SK-N-SH (cell line): Measurements from ENCODE around the gene PLEKHA8. TPM values are rescaled to one million over a fixed set of nuclear protein-coding genes. Genes with fewer than 3 reads are reported as not detected.

Experiments used
- CTCF ChIA-PET: fragments of 300-600, 350-600 bp; formaldehyde crosslinking; extraction: SDS; loops from one replicate; lab custom pipeline; 2021; lab: Yijun Ruan, JAX
- POLR2A ChIA-PET: fragments of 350-600 bp; sonication (Branson Sonifier 250); formaldehyde crosslinking; extraction: SDS; loops from one replicate; lab custom pipeline; 2020; ENCODE audit warnings: antibody characterized with exemption, inconsistent platforms; lab: Yijun Ruan, JAX
- DNase-seq: peaks from one replicate; pipeline ENCODE4 v3.0.0; 2012
- H2AFZ ChIP-seq: fragments of 200-600 bp; sonication (generic); 2 replicates; pipeline ENCODE4 v1.8.1; 2016; ENCODE audit warnings: antibody characterized with exemption, mild to moderate bottlenecking, low read depth
- H3F3A ChIP-seq: fragments of 200-600 bp; sonication (generic); replicated peaks from 2 replicates; pipeline ENCODE3; 2016; ENCODE audit warnings: antibody characterized with exemption, mild to moderate bottlenecking; ENCODE audit not compliant: insufficient read depth
- H3K27ac ChIP-seq, 2 experiments: fragments of 200-500 bp in 1 of 2; fragments of 200-600 bp in 1 of 2; sonication (Bioruptor generic) in 1 of 2; sonication (generic), shearing (Covaris generic) in 1 of 2; 2 replicates each; pipeline versions ENCODE4 v1.5.1 to v1.6.1; 2014 to 2016; ENCODE audit warnings: low read depth in 2 of 2, inconsistent platforms in 1 of 2, low read length in 1 of 2, mild to moderate bottlenecking in 1 of 2, mixed read lengths in 1 of 2
- H3K27me3 ChIP-seq: fragments of 200-600 bp; sonication (generic), shearing (Covaris generic); 2 replicates; pipeline ENCODE4 v1.6.1; 2016; ENCODE audit warnings: mixed run types; ENCODE audit not compliant: insufficient read depth
- H3K36me3 ChIP-seq, 2 experiments: fragments of 200-500 bp in 1 of 2; fragments of 200-600 bp in 1 of 2; sonication (Bioruptor generic) in 1 of 2; sonication (generic) in 1 of 2; replicated peaks in 1 of 2; 2 replicates each; pipeline versions ENCODE3 to v1.5.1; 2014 to 2016; ENCODE audit warnings: low read length in 1 of 2, mild to moderate bottlenecking in 1 of 2; ENCODE audit not compliant: insufficient read depth in 2 of 2, control insufficient read depth in 1 of 2
- H3K4me1 ChIP-seq, 2 experiments: fragments of 200-500 bp in 1 of 2; fragments of 200-600 bp in 1 of 2; sonication (Bioruptor generic) in 1 of 2; sonication (generic), shearing (Covaris generic) in 1 of 2; 2 replicates each; pipeline versions ENCODE4 v1.5.1 to v1.6.1; 2014 to 2016; ENCODE audit warnings: low read depth in 1 of 2, low read length in 1 of 2, mixed run types in 1 of 2; ENCODE audit not compliant: insufficient read depth in 2 of 2, control insufficient read depth in 1 of 2
- H3K4me2 ChIP-seq: fragments of 200-600 bp; sonication (generic), shearing (Covaris generic); 2 replicates; pipeline ENCODE4 v1.6.1; 2017; ENCODE audit warnings: mixed run types
- H3K4me3 ChIP-seq, 2 experiments: fragments of 200-500 bp in 1 of 2; fragments of 200-600 bp in 1 of 2; sonication (Bioruptor generic) in 1 of 2; sonication (generic), shearing (Covaris generic) in 1 of 2; 2 replicates each; pipeline versions ENCODE4 v1.5.1 to v1.8.1; 2014 to 2016; ENCODE audit warnings: low read depth in 2 of 2, inconsistent platforms in 1 of 2, low read length in 1 of 2, mild to moderate bottlenecking in 1 of 2, mixed read lengths in 1 of 2, moderate library complexity in 1 of 2
- H3K79me2 ChIP-seq: fragments of 200-600 bp; sonication (generic); 2 replicates; pipeline ENCODE4 v1.8.1; 2017; ENCODE audit warnings: mild to moderate bottlenecking; ENCODE audit not compliant: insufficient read depth
- H3K9ac ChIP-seq: fragments of 200-600 bp; sonication (generic); 2 replicates; pipeline ENCODE4 v1.6.1; 2017; ENCODE audit warnings: mixed run types
- H3K9me2 ChIP-seq: fragments of 200-600 bp; sonication (generic); 2 replicates; pipeline ENCODE4 v1.6.1; 2017; ENCODE audit warnings: mixed run types
- H3K9me3 ChIP-seq: fragments of 200-600 bp; sonication (generic); 2 replicates; pipeline ENCODE4 v1.6.1; 2017; ENCODE audit warnings: mixed run types, mild to moderate bottlenecking, moderate library complexity
- H4K20me1 ChIP-seq: fragments of 200-600 bp; sonication (generic); 2 replicates; pipeline ENCODE4 v1.6.1; 2017; ENCODE audit warnings: mild to moderate bottlenecking, mixed run types; ENCODE audit not compliant: insufficient read depth
- ELF1 ChIP-seq: IDR thresholded peaks from 2 replicates; pipeline ENCODE4 v1.4.0; 2012
- EP300 ChIP-seq, 2 experiments: IDR thresholded peaks; 2 replicates each; pipeline versions ENCODE4 v1.4.0 to v1.6.1; 2012; ENCODE audit warnings: borderline replicate concordance in 1 of 2, low read depth in 1 of 2, low read length in 1 of 2
- EZH2phosphoT487 ChIP-seq: fragments of 200-600 bp; sonication (generic); IDR thresholded peaks from 2 replicates; pipeline ENCODE4 v1.6.1; 2017; ENCODE audit warnings: low read depth, mixed run types, mild to moderate bottlenecking, antibody characterized with exemption, moderate library complexity, borderline replicate concordance
- FOSL2 ChIP-seq: IDR thresholded peaks from 2 replicates; pipeline ENCODE4 v1.4.0; 2012; ENCODE audit warnings: low read depth, mild to moderate bottlenecking, moderate library complexity, borderline replicate concordance
- FOXJ3 ChIP-seq: sonication (generic); formaldehyde crosslinking; IDR thresholded peaks from 2 replicates; pipeline ENCODE4 v1.5.1; 2020; ENCODE audit warnings: mild to moderate bottlenecking, missing genetic modification reagents
- FOXM1 ChIP-seq: IDR thresholded peaks from 2 replicates; pipeline ENCODE4 v1.4.0; 2012; ENCODE audit warnings: low read depth, mild to moderate bottlenecking
- GABPA ChIP-seq: IDR thresholded peaks from 2 replicates; pipeline ENCODE4 v1.4.0; 2012; ENCODE audit warnings: low read depth, mild to moderate bottlenecking
- GATA2 ChIP-seq: sonication (generic); formaldehyde crosslinking; IDR thresholded peaks from 2 replicates; pipeline ENCODE4 v1.5.0; 2020; ENCODE audit warnings: mild to moderate bottlenecking, missing genetic modification reagents
- JUND ChIP-seq: IDR thresholded peaks from 2 replicates; pipeline ENCODE4 v1.4.0; 2012
- MEF2A ChIP-seq: IDR thresholded peaks from 2 replicates; pipeline ENCODE4 v1.4.0; 2012; ENCODE audit warnings: low read depth, borderline replicate concordance
- NFIC ChIP-seq: IDR thresholded peaks from 2 replicates; pipeline ENCODE4 v1.4.0; 2012; ENCODE audit warnings: borderline replicate concordance
- POLR2AphosphoS5 ChIP-seq: IDR thresholded peaks from 2 replicates; pipeline ENCODE4 v1.6.1; 2012; ENCODE audit warnings: low read depth, low read length
- RCOR1 ChIP-seq: fragments of 150-350 bp; IDR thresholded peaks from 2 replicates; pipeline ENCODE4 v1.6.1; 2017; ENCODE audit warnings: antibody characterized with exemption, low read length
- RFX5 ChIP-seq: IDR thresholded peaks from 2 replicates; pipeline ENCODE4 v1.6.1; 2012; ENCODE audit warnings: mild to moderate bottlenecking, improper control_type of control experiment, low read length
- RXRA ChIP-seq: IDR thresholded peaks from 2 replicates; pipeline ENCODE4 v1.4.0; 2012; ENCODE audit warnings: low read depth, mild to moderate bottlenecking, borderline replicate concordance
- SIN3A ChIP-seq: IDR thresholded peaks from 2 replicates; pipeline ENCODE4 v1.6.1; 2012; ENCODE audit warnings: low read depth, mild to moderate bottlenecking, low read length, moderate library complexity, borderline replicate concordance
- SMC3 ChIP-seq: IDR thresholded peaks from 2 replicates; pipeline ENCODE4 v1.6.1; 2012; ENCODE audit warnings: low read depth, low read length, improper control_type of control experiment
- TAF1 ChIP-seq: IDR thresholded peaks from 2 replicates; pipeline ENCODE4 v1.6.1; 2012; ENCODE audit warnings: low read depth, mild to moderate bottlenecking, low read length, moderate library complexity, borderline replicate concordance
- TCF12 ChIP-seq: IDR thresholded peaks from 2 replicates; pipeline ENCODE4 v1.4.0; 2012
- YY1 ChIP-seq: IDR thresholded peaks from 2 replicates; pipeline ENCODE4 v1.4.0; 2012; ENCODE audit warnings: low read depth, mild to moderate bottlenecking
- WGBS: methylation state at CpG from one replicate; pipeline ENCODE4 v1.1.6; 2017; ENCODE audit warnings: low lambda C conversion rate; 5-methylcytosine and 5-hydroxymethylcytosine counted together
- polyA plus RNA-seq, 3 experiments: library from polyadenylated mRNA; depleted of rRNA; stranded (reverse); fragments of >200 nt; gene quantifications; 2 replicates each; pipeline ENCODE4 v1.2.3, GENCODE V29; 2012
- TF ChIP-seq, protein P1 (sequence below): IDR thresholded peaks from 2 replicates; pipeline ENCODE4 v1.4.0; 2012; ENCODE audit warnings: low read depth
- TF ChIP-seq, protein P2 (sequence below): IDR thresholded peaks from 2 replicates; pipeline ENCODE4 v1.6.1; 2012; ENCODE audit warnings: mild to moderate bottlenecking, low read depth, low read length, moderate library complexity
- TF ChIP-seq, protein P3 (sequence below): fragments of 150-350 bp; IDR thresholded peaks from 2 replicates; pipeline ENCODE4 v1.6.1; 2016; ENCODE audit warnings: mild to moderate bottlenecking, low read depth, low read length
- TF ChIP-seq, protein P4 (sequence below): IDR thresholded peaks from 2 replicates; pipeline ENCODE4 v1.4.0; 2012; ENCODE audit warnings: low read depth, borderline replicate concordance
- TF ChIP-seq, protein P5 (sequence below): fragments of 200-600 bp; sonication (generic); IDR thresholded peaks from 2 replicates; pipeline ENCODE4 v1.6.1; 2017; ENCODE audit warnings: antibody characterized with exemption, mild to moderate bottlenecking, moderate library complexity
- TF ChIP-seq, protein P6 (sequence below): fragments of 150-350 bp; IDR thresholded peaks from 2 replicates; pipeline ENCODE4 v1.6.1; 2017; ENCODE audit warnings: antibody characterized with exemption, low read length, low read depth, borderline replicate concordance

The PLEKHA8 gene
- polyA plus RNA-seq, 1 of the 3 experiments (the other 2 are of a cell fraction): 4.9 TPM

DNA sequence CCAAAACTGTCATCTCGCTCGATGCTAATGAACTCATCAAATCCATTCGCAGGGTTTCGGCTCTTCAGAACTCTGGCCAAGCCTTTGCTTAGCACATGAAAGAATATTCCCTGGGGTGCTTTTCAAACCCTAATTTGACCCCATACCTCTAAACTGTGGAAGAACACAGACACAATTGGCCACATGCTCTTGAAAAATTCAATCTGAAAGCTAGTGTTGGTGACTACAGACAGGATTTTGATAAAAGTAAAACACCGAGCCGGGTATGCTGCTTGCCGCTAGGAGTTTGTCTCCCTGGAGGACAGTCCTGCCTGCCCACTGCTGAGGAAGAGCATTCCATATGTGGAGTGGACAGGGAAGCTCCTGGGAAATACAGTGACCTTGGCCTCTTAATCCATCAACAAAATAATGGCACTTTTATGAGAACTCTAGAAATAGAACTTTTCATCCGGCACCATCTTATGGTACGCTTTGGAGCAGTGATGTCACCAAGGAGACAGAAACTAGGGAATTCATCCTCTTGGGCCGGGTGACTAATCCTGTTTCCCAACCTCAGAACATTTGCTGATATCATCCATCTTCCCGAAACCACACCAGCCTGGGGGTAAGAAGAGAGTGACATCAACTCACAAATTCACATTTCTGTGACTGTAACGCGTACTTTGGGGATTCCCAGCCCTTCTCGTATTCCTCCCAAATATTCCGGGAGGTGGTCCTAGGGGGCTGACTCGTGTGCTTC, 140.8 kb downstream of the PLEKHA8 start:
- POLR2A ChIA-PET: no interaction called here
- no peak overlapping the region for H2AFZ ChIP-seq
- 67% methylated on average over 16 of the region's 16 CpGs for WGBS
- TF ChIP-seq FOXM1 (no peak), YY1 (no peak), EZH2phosphoT487 (no peak), POLR2AphosphoS5 (no peak), SMC3 (no peak), MEF2A (no peak), JUND (peak; percentile 75), RCOR1 (no peak), RXRA (no peak), NFIC (no peak), EP300 (IDR thresholded peaks at IDR 0.05; ENCODE audit: borderline replicate concordance in 1 of 2, low read depth in 1 of 2, low read length in 1 of 2) (peak in 1 of 2 experiments; percentile 13; a peak in 1 of 4 replicates), GABPA (no peak), TCF12 (peak; percentile 27), SIN3A (no peak), RFX5 (no peak), TAF1 (no peak), FOXJ3 (CRISPR knock-in tag) (no peak), ELF1 (no peak), GATA2 (CRISPR knock-in tag) (no peak), FOSL2 (peak; percentile 75)
- TF ChIP-seq, protein P1, sequence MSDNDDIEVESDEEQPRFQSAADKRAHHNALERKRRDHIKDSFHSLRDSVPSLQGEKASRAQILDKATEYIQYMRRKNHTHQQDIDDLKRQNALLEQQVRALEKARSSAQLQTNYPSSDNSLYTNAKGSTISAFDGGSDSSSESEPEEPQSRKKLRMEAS: no peak
- TF ChIP-seq, protein P2, sequence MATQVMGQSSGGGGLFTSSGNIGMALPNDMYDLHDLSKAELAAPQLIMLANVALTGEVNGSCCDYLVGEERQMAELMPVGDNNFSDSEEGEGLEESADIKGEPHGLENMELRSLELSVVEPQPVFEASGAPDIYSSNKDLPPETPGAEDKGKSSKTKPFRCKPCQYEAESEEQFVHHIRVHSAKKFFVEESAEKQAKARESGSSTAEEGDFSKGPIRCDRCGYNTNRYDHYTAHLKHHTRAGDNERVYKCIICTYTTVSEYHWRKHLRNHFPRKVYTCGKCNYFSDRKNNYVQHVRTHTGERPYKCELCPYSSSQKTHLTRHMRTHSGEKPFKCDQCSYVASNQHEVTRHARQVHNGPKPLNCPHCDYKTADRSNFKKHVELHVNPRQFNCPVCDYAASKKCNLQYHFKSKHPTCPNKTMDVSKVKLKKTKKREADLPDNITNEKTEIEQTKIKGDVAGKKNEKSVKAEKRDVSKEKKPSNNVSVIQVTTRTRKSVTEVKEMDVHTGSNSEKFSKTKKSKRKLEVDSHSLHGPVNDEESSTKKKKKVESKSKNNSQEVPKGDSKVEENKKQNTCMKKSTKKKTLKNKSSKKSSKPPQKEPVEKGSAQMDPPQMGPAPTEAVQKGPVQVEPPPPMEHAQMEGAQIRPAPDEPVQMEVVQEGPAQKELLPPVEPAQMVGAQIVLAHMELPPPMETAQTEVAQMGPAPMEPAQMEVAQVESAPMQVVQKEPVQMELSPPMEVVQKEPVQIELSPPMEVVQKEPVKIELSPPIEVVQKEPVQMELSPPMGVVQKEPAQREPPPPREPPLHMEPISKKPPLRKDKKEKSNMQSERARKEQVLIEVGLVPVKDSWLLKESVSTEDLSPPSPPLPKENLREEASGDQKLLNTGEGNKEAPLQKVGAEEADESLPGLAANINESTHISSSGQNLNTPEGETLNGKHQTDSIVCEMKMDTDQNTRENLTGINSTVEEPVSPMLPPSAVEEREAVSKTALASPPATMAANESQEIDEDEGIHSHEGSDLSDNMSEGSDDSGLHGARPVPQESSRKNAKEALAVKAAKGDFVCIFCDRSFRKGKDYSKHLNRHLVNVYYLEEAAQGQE: no peak
- TF ChIP-seq, protein P3, sequence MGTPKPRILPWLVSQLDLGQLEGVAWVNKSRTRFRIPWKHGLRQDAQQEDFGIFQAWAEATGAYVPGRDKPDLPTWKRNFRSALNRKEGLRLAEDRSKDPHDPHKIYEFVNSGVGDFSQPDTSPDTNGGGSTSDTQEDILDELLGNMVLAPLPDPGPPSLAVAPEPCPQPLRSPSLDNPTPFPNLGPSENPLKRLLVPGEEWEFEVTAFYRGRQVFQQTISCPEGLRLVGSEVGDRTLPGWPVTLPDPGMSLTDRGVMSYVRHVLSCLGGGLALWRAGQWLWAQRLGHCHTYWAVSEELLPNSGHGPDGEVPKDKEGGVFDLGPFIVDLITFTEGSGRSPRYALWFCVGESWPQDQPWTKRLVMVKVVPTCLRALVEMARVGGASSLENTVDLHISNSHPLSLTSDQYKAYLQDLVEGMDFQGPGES: no peak
- TF ChIP-seq, protein P4, sequence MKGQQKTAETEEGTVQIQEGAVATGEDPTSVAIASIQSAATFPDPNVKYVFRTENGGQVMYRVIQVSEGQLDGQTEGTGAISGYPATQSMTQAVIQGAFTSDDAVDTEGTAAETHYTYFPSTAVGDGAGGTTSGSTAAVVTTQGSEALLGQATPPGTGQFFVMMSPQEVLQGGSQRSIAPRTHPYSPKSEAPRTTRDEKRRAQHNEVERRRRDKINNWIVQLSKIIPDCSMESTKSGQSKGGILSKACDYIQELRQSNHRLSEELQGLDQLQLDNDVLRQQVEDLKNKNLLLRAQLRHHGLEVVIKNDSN: no peak
- TF ChIP-seq, protein P5, sequence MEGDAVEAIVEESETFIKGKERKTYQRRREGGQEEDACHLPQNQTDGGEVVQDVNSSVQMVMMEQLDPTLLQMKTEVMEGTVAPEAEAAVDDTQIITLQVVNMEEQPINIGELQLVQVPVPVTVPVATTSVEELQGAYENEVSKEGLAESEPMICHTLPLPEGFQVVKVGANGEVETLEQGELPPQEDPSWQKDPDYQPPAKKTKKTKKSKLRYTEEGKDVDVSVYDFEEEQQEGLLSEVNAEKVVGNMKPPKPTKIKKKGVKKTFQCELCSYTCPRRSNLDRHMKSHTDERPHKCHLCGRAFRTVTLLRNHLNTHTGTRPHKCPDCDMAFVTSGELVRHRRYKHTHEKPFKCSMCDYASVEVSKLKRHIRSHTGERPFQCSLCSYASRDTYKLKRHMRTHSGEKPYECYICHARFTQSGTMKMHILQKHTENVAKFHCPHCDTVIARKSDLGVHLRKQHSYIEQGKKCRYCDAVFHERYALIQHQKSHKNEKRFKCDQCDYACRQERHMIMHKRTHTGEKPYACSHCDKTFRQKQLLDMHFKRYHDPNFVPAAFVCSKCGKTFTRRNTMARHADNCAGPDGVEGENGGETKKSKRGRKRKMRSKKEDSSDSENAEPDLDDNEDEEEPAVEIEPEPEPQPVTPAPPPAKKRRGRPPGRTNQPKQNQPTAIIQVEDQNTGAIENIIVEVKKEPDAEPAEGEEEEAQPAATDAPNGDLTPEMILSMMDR: no peak
- TF ChIP-seq, protein P6, sequence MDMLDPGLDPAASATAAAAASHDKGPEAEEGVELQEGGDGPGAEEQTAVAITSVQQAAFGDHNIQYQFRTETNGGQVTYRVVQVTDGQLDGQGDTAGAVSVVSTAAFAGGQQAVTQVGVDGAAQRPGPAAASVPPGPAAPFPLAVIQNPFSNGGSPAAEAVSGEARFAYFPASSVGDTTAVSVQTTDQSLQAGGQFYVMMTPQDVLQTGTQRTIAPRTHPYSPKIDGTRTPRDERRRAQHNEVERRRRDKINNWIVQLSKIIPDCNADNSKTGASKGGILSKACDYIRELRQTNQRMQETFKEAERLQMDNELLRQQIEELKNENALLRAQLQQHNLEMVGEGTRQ: no peak

More for the DNA sequence above, 140.8 kb downstream of the PLEKHA8 start:
- peak overlapping the region in 1 of 2 experiments; percentile 57; a peak in 2 of 4 replicates for H3K27ac ChIP-seq
- no peaks in the 10 kb centered on the region for H3K27me3 ChIP-seq
- H3K36me3 ChIP-seq: no peaks in the 10 kb centered on the region
- H4K20me1 ChIP-seq: no peaks in the 10 kb centered on the region
- peaks cover 4% of the 10 kb centered on the region for H3F3A ChIP-seq
- no peak overlapping the region for H3K9ac ChIP-seq
- H3K9me2 ChIP-seq: no peaks in the 10 kb centered on the region
- DNase-seq: no peak
- H3K4me1 ChIP-seq: peaks cover 34 to 35% of the 10 kb centered on the region in 2 experiments
- no peaks in the 10 kb centered on the region for H3K9me3 ChIP-seq
- H3K4me3 ChIP-seq: no peak overlapping the region
- H3K4me2 ChIP-seq: peak overlapping the region; percentile 6; the same call in 1 of the 2 replicates
- CTCF ChIA-PET: interaction anchor here (1.1 to 4.4 kb wide), 7 partner anchors 9 to 395 kb away, joined by 3 to 17 read pairs (median 4); no protein-coding TSS in a partner anchor
- no peaks in the 10 kb centered on the region for H3K79me2 ChIP-seq
